ENCODE results near the gene QSOX1. TPM values are rescaled to one million over a fixed set of nuclear protein-coding genes. Genes with fewer than 3 reads are reported as not detected.
A peak's percentile ranks its signal among the peaks of the same experiment; 100 is the strongest.

The QSOX1 gene
- total and polyA plus RNA-seq, 2 experiments from 2014 or later, result 225 to 257 TPM

- 82% methylated on average over 3 of the region's 3 CpGs for WGBS (ENCODE audit: low lambda C conversion rate, missing lambda C conversion rate)
- Histone ChIP-seq H3K4me1 (ENCODE audit: insufficient read depth) (peaks cover 16% of the 10 kb centered on the region), H2AFZ (no peak overlapping the region), H3K4me2 (no peak overlapping the region), H3K36me3 (replicated peaks; ENCODE audit: insufficient read depth, low read depth) (no peaks in the 10 kb centered on the region), H3K4me3 (no peak overlapping the region), H3K9me2 (replicated peaks; ENCODE audit: insufficient read depth) (no peaks in the 10 kb centered on the region), H4K20me1 (ENCODE audit: insufficient read depth, poor library complexity, severe bottlenecking) (peaks cover 2% of the 10 kb centered on the region), H3K9me3 (ENCODE audit: low read depth) (no peaks in the 10 kb centered on the region), H3K79me2 (peaks cover 17% of the 10 kb centered on the region), H3K27me3 (no peaks in the 10 kb centered on the region), H3K27ac (no peak overlapping the region)
- TF ChIP-seq EZH2 (IDR thresholded peaks at IDR 0.05; ENCODE audit: borderline replicate concordance) (no peak), EZH2phosphoT487 (IDR thresholded peaks at IDR 0.05; ENCODE audit: low read depth, severe bottlenecking, unreplicated experiment) (no peak), CTCF (IDR thresholded peaks at IDR 0.05; ENCODE audit: poor library complexity) (no peak)
- no peak for DNase-seq (ENCODE audit: low spot score)
Observed at GRCh38 chr1:180151508-180151907, 3.2 kb upstream of the QSOX1 start.

GRCh38 chr1:180152588-180152987 is 2.1 kb upstream of the QSOX1 start:
- Histone ChIP-seq H3K4me3 (no peak overlapping the region), H3K9me3 (ENCODE audit: low read depth) (no peaks in the 10 kb centered on the region), H3K4me1 (ENCODE audit: insufficient read depth) (peaks cover 25% of the 10 kb centered on the region), H3K27ac (no peak overlapping the region), H4K20me1 (ENCODE audit: insufficient read depth, poor library complexity, severe bottlenecking) (peaks cover 2% of the 10 kb centered on the region), H3K9me2 (replicated peaks; ENCODE audit: insufficient read depth) (no peaks in the 10 kb centered on the region), H3K79me2 (peaks cover 17% of the 10 kb centered on the region), H2AFZ (no peak overlapping the region), H3K36me3 (replicated peaks; ENCODE audit: insufficient read depth, low read depth) (no peaks in the 10 kb centered on the region), H3K4me2 (no peak overlapping the region), H3K27me3 (no peaks in the 10 kb centered on the region)
- WGBS (ENCODE audit: low lambda C conversion rate, missing lambda C conversion rate), result 95% methylated on average over 6 of the region's 6 CpGs
- no peak for DNase-seq (ENCODE audit: low spot score)
- TF ChIP-seq EZH2phosphoT487 (IDR thresholded peaks at IDR 0.05; ENCODE audit: low read depth, severe bottlenecking, unreplicated experiment), result no peak
- TF ChIP-seq EZH2 (IDR thresholded peaks at IDR 0.05; ENCODE audit: borderline replicate concordance), result no peak
- TF ChIP-seq CTCF (IDR thresholded peaks at IDR 0.05; ENCODE audit: poor library complexity), result no peak

DNA sequence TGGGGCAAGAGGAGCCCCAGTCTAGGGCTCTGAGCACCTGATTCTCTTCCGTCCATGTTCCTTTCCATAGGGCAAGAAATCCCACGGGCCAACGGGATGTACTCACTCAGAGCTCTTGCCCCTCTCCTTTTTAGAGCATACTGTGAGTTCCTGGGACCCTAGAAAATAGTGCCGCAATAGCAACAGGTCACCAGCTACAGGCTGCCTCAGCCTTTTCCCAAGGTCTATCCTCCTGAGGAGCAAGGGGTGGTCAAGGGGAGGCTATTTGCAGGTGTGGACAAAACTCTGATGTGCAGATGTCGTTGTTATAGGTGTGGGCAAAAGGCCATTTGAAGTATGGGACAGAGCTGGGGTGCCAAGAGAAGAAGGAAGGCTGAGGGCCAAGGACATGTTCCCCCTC is 1.6 kb upstream of the QSOX1 start:
- WGBS (ENCODE audit: low lambda C conversion rate, missing lambda C conversion rate), result 96% methylated on average over 5 of the region's 5 CpGs
- H3K9me3 ChIP-seq (ENCODE audit: low read depth), result no peaks in the 10 kb centered on the region
- H3K27ac ChIP-seq, result no peak overlapping the region
- no peaks in the 10 kb centered on the region for H3K9me2 ChIP-seq (replicated peaks; ENCODE audit: insufficient read depth)
- no peak overlapping the region for H3K4me3 ChIP-seq
- H2AFZ ChIP-seq, result no peak overlapping the region
- no peaks in the 10 kb centered on the region for H3K36me3 ChIP-seq (replicated peaks; ENCODE audit: insufficient read depth, low read depth)
- peaks cover 20% of the 10 kb centered on the region for H3K79me2 ChIP-seq
- no peak for DNase-seq (ENCODE audit: low spot score)
- peaks cover 29% of the 10 kb centered on the region for H3K4me1 ChIP-seq (ENCODE audit: insufficient read depth)
- H4K20me1 ChIP-seq (ENCODE audit: insufficient read depth, poor library complexity, severe bottlenecking), result peaks cover 4% of the 10 kb centered on the region
- no peak overlapping the region for H3K4me2 ChIP-seq
- TF ChIP-seq EZH2 (IDR thresholded peaks at IDR 0.05; ENCODE audit: borderline replicate concordance), result no peak
- no peaks in the 10 kb centered on the region for H3K27me3 ChIP-seq

DNA sequence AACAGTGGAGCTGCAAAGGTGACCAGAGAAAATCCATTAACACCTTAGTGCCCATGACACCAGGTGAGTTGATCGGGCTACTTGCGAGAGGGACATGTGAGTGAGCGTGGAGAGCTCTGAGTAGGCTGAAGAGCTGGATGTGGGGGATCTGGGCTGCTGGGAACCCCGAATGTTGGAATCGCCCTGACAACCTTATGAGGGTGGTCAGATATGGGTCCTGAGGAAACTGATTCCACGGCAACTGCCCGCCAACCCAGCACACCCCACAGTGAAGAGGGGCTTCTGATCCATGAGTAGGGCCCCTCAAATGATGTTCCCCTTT is 705 bp upstream of the QSOX1 start:
- TF ChIP-seq EZH2phosphoT487 (IDR thresholded peaks at IDR 0.05; ENCODE audit: low read depth, severe bottlenecking, unreplicated experiment) (no peak), EZH2 (IDR thresholded peaks at IDR 0.05; ENCODE audit: borderline replicate concordance) (no peak), CTCF (IDR thresholded peaks at IDR 0.05; ENCODE audit: poor library complexity) (no peak)
- no peaks in the 10 kb centered on the region for H3K27me3 ChIP-seq
- peak overlapping the region; percentile 97 for H3K4me3 ChIP-seq

More for the DNA sequence above, 705 bp upstream of the QSOX1 start:
- H3K36me3 ChIP-seq (replicated peaks; ENCODE audit: insufficient read depth, low read depth), result no peaks in the 10 kb centered on the region
- peak overlapping the region; percentile 97 for H2AFZ ChIP-seq
- peaks cover 26% of the 10 kb centered on the region for H3K79me2 ChIP-seq
- H3K9me2 ChIP-seq (replicated peaks; ENCODE audit: insufficient read depth), result no peaks in the 10 kb centered on the region
- peaks cover 6% of the 10 kb centered on the region for H4K20me1 ChIP-seq (ENCODE audit: insufficient read depth, poor library complexity, severe bottlenecking)
- H3K27ac ChIP-seq, result peak overlapping the region; percentile 91
- 21% methylated on average over 7 of the region's 7 CpGs for WGBS (ENCODE audit: low lambda C conversion rate, missing lambda C conversion rate)
- no peak for DNase-seq (ENCODE audit: low spot score)
- H3K4me1 ChIP-seq (ENCODE audit: insufficient read depth), result peaks cover 38% of the 10 kb centered on the region
- no peaks in the 10 kb centered on the region for H3K9me3 ChIP-seq (ENCODE audit: low read depth)
- peak overlapping the region; percentile 90 for H3K4me2 ChIP-seq

Data from hepatocyte (in vitro differentiated cells).